HG03045 (cell line): ENCODE data around the gene MROH7.

ENCODE experiments used
- ATAC-seq: cut with Tn5 transposase; IDR thresholded peaks from one replicate; pipeline ENCODE4 v1.9.1; 2021; ENCODE audit warnings: mild to moderate bottlenecking, moderate library complexity; ENCODE audit not compliant: unreplicated experiment

MROH7 gene

GRCh38 chr1:54640863-54641836 lies at the start of gene MROH7:
TSS of gene MROH7 (plus strand) at chr1:54641786. CDS start at chr1:54652927, 11,141 bp downstream.
- no peak for ATAC-seq

- ATAC-seq: no peak
Measured at GRCh38 chr1:54593571-54594160, 47.9 kb upstream of the MROH7 start.

GRCh38 chr1:54594463-54594862 lies 47.1 kb upstream of the MROH7 start:
- ATAC-seq: no peak

- no peak for ATAC-seq
Measured at GRCh38 chr1:54595956-54596498, 45.6 kb upstream of the MROH7 start.

- ATAC-seq: no peak
Measured at GRCh38 chr1:54596756-54597155, 44.8 kb upstream of the MROH7 start.

GRCh38 chr1:54597455-54598030 lies 44.0 kb upstream of the MROH7 start:
- ATAC-seq: no peak

- no peak for ATAC-seq
Measured at GRCh38 chr1:54599211-54599823, 42.3 kb upstream of the MROH7 start.

- ATAC-seq: no peak
Measured at GRCh38 chr1:54600947-54601721, 40.5 kb upstream of the MROH7 start.

GRCh38 chr1:54601730-54602129 lies 39.9 kb upstream of the MROH7 start:
- ATAC-seq: no peak

- ATAC-seq: no peak
Measured at GRCh38 chr1:54602554-54602953, 39.0 kb upstream of the MROH7 start.

GRCh38 chr1:54603241-54603640 lies 38.3 kb upstream of the MROH7 start:
- no peak for ATAC-seq

- ATAC-seq: no peak
Measured at GRCh38 chr1:54604051-54604450, 37.5 kb upstream of the MROH7 start.

- no peak for ATAC-seq
Measured at GRCh38 chr1:54604572-54605370, 36.8 kb upstream of the MROH7 start.

GRCh38 chr1:54606096-54606989 lies 35.2 kb upstream of the MROH7 start:
- ATAC-seq: no peak

GRCh38 chr1:54606990-54607325 lies 34.6 kb upstream of the MROH7 start:
- ATAC-seq: no peak

GRCh38 chr1:54607821-54608565 lies 33.6 kb upstream of the MROH7 start:
- no peak for ATAC-seq

- no peak for ATAC-seq
Measured at GRCh38 chr1:54608566-54609230, 32.9 kb upstream of the MROH7 start.
